Kidney (tissue), 14 donors: ENCODE measurements around the gene EFHD2. TPM values are rescaled to one million over a fixed set of nuclear protein-coding genes. Genes with fewer than 3 reads are reported as not detected.
"Not testable (repeated sequence)": the region's sequence is repeated elsewhere in the genome, so short reads cannot be mapped to it uniquely, and the experiment has no call there.

Experiments
- DNase-seq, 5 donors: peaks; one replicate each; pipeline ENCODE4 v3.0.0-alpha.2; 2013 to 2020
- FAIRE-seq: peaks from 2 replicates; lab custom pipeline; 2012; peaks lifted over from hg19 to GRCh38; lab: Jason Lieb, UNC
- H3K27ac ChIP-seq, 2 donors: one replicate each; pipeline ENCODE4 v1.7.0; 2013; ENCODE audit warnings: low read depth in 2 of 2, low read length in 2 of 2, inconsistent platforms in 1 of 2
- H3K27me3 ChIP-seq: one replicate; pipeline ENCODE4 v1.7.1; 2013; ENCODE audit warnings: low read length, inconsistent platforms; ENCODE audit not compliant: control insufficient read depth, insufficient read depth
- H3K36me3 ChIP-seq, 3 donors: one replicate each; pipeline versions ENCODE4 v1.7.0 to v1.7.1; 2013; ENCODE audit warnings: low read length in 3 of 3, control low read depth in 1 of 3, inconsistent platforms in 1 of 3; ENCODE audit not compliant: insufficient read depth in 3 of 3, control insufficient read depth in 2 of 3
- H3K4me1 ChIP-seq, 3 donors: one replicate each; pipeline versions ENCODE4 v1.7.0 to v1.7.1; 2013; ENCODE audit warnings: low read length in 3 of 3, inconsistent platforms in 1 of 3, low read depth in 1 of 3; ENCODE audit not compliant: control insufficient read depth in 2 of 3, insufficient read depth in 2 of 3
- H3K4me3 ChIP-seq, 3 donors: one replicate each; pipeline versions ENCODE4 v1.7.0 to v1.8.1; 2013; ENCODE audit warnings: low read length in 3 of 3, control low read depth in 1 of 3, inconsistent platforms in 1 of 3
- H3K9ac ChIP-seq, 3 donors: one replicate each; pipeline versions ENCODE4 v1.7.0 to v1.7.1; 2013; ENCODE audit warnings: low read length in 3 of 3, control low read depth in 1 of 3, inconsistent platforms in 1 of 3
- H3K9me3 ChIP-seq, 3 donors: one replicate each; pipeline versions ENCODE4 v1.7.0 to v1.7.1; 2013; ENCODE audit warnings: low read length in 3 of 3, control low read depth in 1 of 3, inconsistent platforms in 1 of 3; ENCODE audit not compliant: control insufficient read depth in 2 of 3, insufficient read depth in 1 of 3
- CTCF ChIP-seq: IDR thresholded peaks from 3 replicates; pipeline ENCODE4 v1.5.1; 2012; ENCODE audit warnings: mild to moderate bottlenecking, moderate library complexity, borderline replicate concordance; ENCODE audit not compliant: insufficient read depth; ENCODE audit errors: extremely low read depth
- intact Hi-C: fragments of 100-400 bp; cut with DNase I; formaldehyde crosslinking; loops from one replicate; pipeline ENCODE4 v1.11.1; 2022
- polyA plus RNA-seq: library from polyadenylated mRNA; stranded (reverse); fragments of 350-450 nt; fragmentation: Illumina TruSeq; extraction: RNeasy Lipid Tissue Mini Kit (QIAGEN cat#74804); gene quantifications from one replicate; pipeline ENCODE4 v1.2.3, GENCODE V29; 2014; ENCODE audit warnings: low read depth, low replicate concordance; ENCODE audit not compliant: insufficient read depth
- total RNA-seq: library from RNA; stranded (reverse); fragmentation: NEBNext Ultra II Directional; extraction: Animal tissue kit (Norgen Biotek cat#: 25700); gene quantifications from one replicate; pipeline ENCODE4 v1.2.1, GENCODE V29; 2021
- donor health status: control.
- donor health status: control.
- donor health status: control.
- donor health status: control.
- donor health status: control.
- donor health status: DM: yes; HTN: yes; CAD: no.
- donor health status: Normal renal cell carcinoma (clear cell type).

The EFHD2 gene
- total and polyA plus RNA-seq, 2 donors from 2014 or later, result 20.2 to 37.5 TPM

GRCh38 chr1:15469361-15469760 is 59.7 kb downstream of the EFHD2 start:
- intact Hi-C loops, result no loop called here
- FAIRE-seq, result no peak
- TF ChIP-seq CTCF, result no peak
- no peaks in the 10 kb centered on the region for H3K36me3 ChIP-seq
- H3K27me3 ChIP-seq, result no peaks in the 10 kb centered on the region
- no peaks in the 10 kb centered on the region for H3K9me3 ChIP-seq
- H3K4me3 ChIP-seq, result no peak overlapping the region
- no peak overlapping the region for H3K9ac ChIP-seq
- H3K4me1 ChIP-seq, result no peaks in the 10 kb centered on the region
- H3K27ac ChIP-seq, result no peak overlapping the region
- DNase-seq, result no peak

GRCh38 chr1:15469821-15470448 is 60.2 kb downstream of the EFHD2 start:
- H3K36me3 ChIP-seq, H3K9ac ChIP-seq, H3K9me3 ChIP-seq, FAIRE-seq, H3K27me3 ChIP-seq, H3K27ac ChIP-seq, intact Hi-C loops, H3K4me1 ChIP-seq, H3K4me3 ChIP-seq, DNase-seq: not testable (repeated sequence)

GRCh38 chr1:15471067-15471466 is 61.4 kb downstream of the EFHD2 start:
- H3K27ac ChIP-seq, H3K9ac ChIP-seq, H3K4me1 ChIP-seq, intact Hi-C loops, H3K9me3 ChIP-seq, H3K36me3 ChIP-seq, DNase-seq, H3K4me3 ChIP-seq, FAIRE-seq, H3K27me3 ChIP-seq: not testable (repeated sequence)

GRCh38 chr1:15471723-15472122 is 62.0 kb downstream of the EFHD2 start:
- H3K27me3 ChIP-seq, H3K27ac ChIP-seq, FAIRE-seq, H3K9me3 ChIP-seq, H3K9ac ChIP-seq, H3K4me1 ChIP-seq, DNase-seq, H3K36me3 ChIP-seq, H3K4me3 ChIP-seq, intact Hi-C loops: not testable (repeated sequence)

- DNase-seq (no peak), FAIRE-seq (no peak)
- no peak overlapping the region for H3K4me3 ChIP-seq
- no peak overlapping the region for H3K9ac ChIP-seq
- H3K27me3 ChIP-seq, result no peaks in the 10 kb centered on the region
- no peaks in the 10 kb centered on the region for H3K9me3 ChIP-seq
- intact Hi-C loops, result no loop called here
- no peak for TF ChIP-seq CTCF
- no peaks in the 10 kb centered on the region for H3K4me1 ChIP-seq
- H3K27ac ChIP-seq, result no peak overlapping the region
- H3K36me3 ChIP-seq, result no peaks in the 10 kb centered on the region
Observed at GRCh38 chr1:15472587-15472986, 62.9 kb downstream of the EFHD2 start.
